Natural killer cell (primary cell): ENCODE data around the gene RUBCN. TPM values are rescaled to one million over a fixed set of nuclear protein-coding genes. Genes with fewer than 3 reads are reported as not detected.
"Not testable (repeated sequence)": the region's sequence is repeated elsewhere in the genome, so short reads cannot be mapped to it uniquely, and the experiment has no call there.

Experiments used
- ATAC-seq, 3 donors: fragments of 150-1000 bp in 2 of 3; fragments of 200-7000 bp in 1 of 3; cut with Tn5 transposase; 1 replicate in 1 of 3; 2 replicates in 2 of 3; pipeline ENCODE4 v1.10.0; 2021; ENCODE audit warnings: mild to moderate bottlenecking in 2 of 3, moderate library complexity in 2 of 3
- DNase-seq, 2 donors: peaks; one replicate each; pipeline versions ENCODE4 v3.0.0 to v3.0.0-alpha.2; 2013 to 2021; ENCODE audit warnings: mixed read lengths in 1 of 2
- H3K27ac ChIP-seq: one replicate; pipeline ENCODE4 v1.5.1; 2013; ENCODE audit warnings: mild to moderate bottlenecking, low read length
- H3K27me3 ChIP-seq: one replicate; pipeline ENCODE4 v1.6.1; 2013; ENCODE audit warnings: low read length; ENCODE audit not compliant: control insufficient read depth, insufficient read depth
- H3K36me3 ChIP-seq: one replicate; pipeline ENCODE4 v1.6.1; 2013; ENCODE audit warnings: low read length; ENCODE audit not compliant: control insufficient read depth, insufficient read depth
- H3K4me1 ChIP-seq: one replicate; pipeline ENCODE4 v1.6.1; 2013; ENCODE audit warnings: low read length; ENCODE audit not compliant: control insufficient read depth, insufficient read depth
- H3K4me3 ChIP-seq: one replicate; pipeline ENCODE4 v1.5.1; 2013; ENCODE audit warnings: low read length
- H3K9me3 ChIP-seq: one replicate; pipeline ENCODE4 v1.6.1; 2013; ENCODE audit warnings: low read length; ENCODE audit not compliant: control insufficient read depth, insufficient read depth
- H3K27ac Mint-ChIP-seq, 2 donors: one replicate each; pipeline ENCODE4 v1.8.0; 2022; ENCODE audit warnings: mild to moderate bottlenecking in 2 of 2, mixed read lengths in 2 of 2, moderate library complexity in 1 of 2
- H3K27me3 Mint-ChIP-seq, 2 donors: one replicate each; pipeline ENCODE4 v1.8.0; 2022; ENCODE audit warnings: low read depth in 2 of 2, mixed read lengths in 2 of 2
- H3K36me3 Mint-ChIP-seq: one replicate; pipeline ENCODE4 v1.8.0; 2022; ENCODE audit warnings: mixed read lengths
- H3K4me1 Mint-ChIP-seq, 2 donors: one replicate each; pipeline ENCODE4 v1.8.0; 2022; ENCODE audit warnings: mixed read lengths in 2 of 2
- H3K4me3 Mint-ChIP-seq: one replicate; pipeline ENCODE4 v1.8.0; 2022; ENCODE audit warnings: mild to moderate bottlenecking, moderate library complexity, mixed read lengths
- H3K9me3 Mint-ChIP-seq, 2 donors: one replicate each; pipeline ENCODE4 v1.8.0; 2022; ENCODE audit warnings: mixed read lengths in 2 of 2
- CTCF ChIP-seq: fragments of 200-600 bp; IDR thresholded peaks from one replicate; pipeline ENCODE4 v1.8.0; 2022; ENCODE audit warnings: antibody characterized with exemption
- WGBS: methylation state at CpG from one replicate; pipeline ENCODE4 v1.1.7; 2013; ENCODE audit warnings: missing lambda C conversion rate; ENCODE audit not compliant: insufficient coverage; 5-methylcytosine and 5-hydroxymethylcytosine counted together
- intact Hi-C: fragments of 100-400 bp; cut with micrococcal nuclease; formaldehyde crosslinking; loops from one replicate; pipeline ENCODE4 v1.14.2; 2022
- total RNA-seq, 4 donors: library from RNA; stranded (reverse); fragments of 120-200 nt in 1 of 4; gene quantifications; one replicate each; pipeline versions ENCODE4 v1.2.3 to v1.2.4, GENCODE V29; 2013 to 2022

The RUBCN gene
- total RNA-seq, 3 donors from 2014 or later (not counting 1 experiment from before 2014, with no cell fraction given): 51.2 to 58.5 (median 57.6) TPM

GRCh38 chr3:197734667-197735318 is 1.9 kb downstream of the RUBCN start:
- peak overlapping the region; percentile 18 for H3K4me3 Mint-ChIP-seq
- H3K27me3 ChIP-seq: no peaks in the 10 kb centered on the region
- peak overlapping the region; percentile 59 for H3K27ac ChIP-seq
- intact Hi-C loops: no loop called here
- DNase-seq: no peak
- no peak overlapping the region for H3K4me3 ChIP-seq
- H3K9me3 ChIP-seq: no peaks in the 10 kb centered on the region
- H3K4me1 Mint-ChIP-seq: peaks cover 23 to 30% of the 10 kb centered on the region in 2 donors
- H3K36me3 Mint-ChIP-seq: no peaks in the 10 kb centered on the region
- no peak for TF ChIP-seq CTCF
- peaks cover 2% of the 10 kb centered on the region for H3K36me3 ChIP-seq
- no peaks in the 10 kb centered on the region for H3K9me3 Mint-ChIP-seq
- H3K27ac Mint-ChIP-seq: peak overlapping the region in 1 of 2 donors; percentile 53
- H3K27me3 Mint-ChIP-seq: no peaks in the 10 kb centered on the region
- ATAC-seq: no peak
- 65% methylated on average over 7 of the region's 7 CpGs for WGBS
- H3K4me1 ChIP-seq: peaks cover 23% of the 10 kb centered on the region

- Mint-ChIP-seq H3K27me3 (no peaks in the 10 kb centered on the region), H3K27ac (no peak overlapping the region), H3K4me1 (peaks cover 28 to 36% of the 10 kb centered on the region in 2 donors), H3K4me3 (no peak overlapping the region), H3K36me3 (no peaks in the 10 kb centered on the region), H3K9me3 (no peaks in the 10 kb centered on the region)
- Histone ChIP-seq H3K27me3 (no peaks in the 10 kb centered on the region), H3K27ac (peak overlapping the region; percentile 59), H3K4me1 (peaks cover 23% of the 10 kb centered on the region), H3K9me3 (no peaks in the 10 kb centered on the region), H3K4me3 (no peak overlapping the region), H3K36me3 (peaks cover 2% of the 10 kb centered on the region)
- ATAC-seq: no peak
- TF ChIP-seq CTCF: no peak
- 98% methylated on average over 3 of the region's 4 CpGs for WGBS
- no peak for DNase-seq
- intact Hi-C loops: no loop called here
Observed at GRCh38 chr3:197733042-197733441, 3.7 kb downstream of the RUBCN start.

- H3K27me3 ChIP-seq, H3K9me3 ChIP-seq, ATAC-seq, DNase-seq, H3K4me3 Mint-ChIP-seq, H3K27ac Mint-ChIP-seq, intact Hi-C loops, H3K27me3 Mint-ChIP-seq, H3K36me3 ChIP-seq, H3K9me3 Mint-ChIP-seq, H3K27ac ChIP-seq, H3K36me3 Mint-ChIP-seq, H3K4me3 ChIP-seq: not testable (repeated sequence)
- peaks cover 15% of the 10 kb centered on the region for H3K4me1 ChIP-seq
- WGBS: 98% methylated on average over 13 of the region's 27 CpGs
- peaks cover 25 to 30% of the 10 kb centered on the region in 2 donors for H3K4me1 Mint-ChIP-seq
Observed at GRCh38 chr3:197731483-197731882, 5.2 kb downstream of the RUBCN start.

GRCh38 chr3:197730770-197731169 is 5.9 kb downstream of the RUBCN start:
- not testable (repeated sequence) for H3K4me3 Mint-ChIP-seq
- peaks cover 11% of the 10 kb centered on the region for H3K4me1 ChIP-seq

More at GRCh38 chr3:197730770-197731169, 5.9 kb downstream of the RUBCN start:
- no CpG with 5 or more reads among the region's 5 CpGs for WGBS
- H3K27ac Mint-ChIP-seq, ATAC-seq, H3K36me3 Mint-ChIP-seq, H3K27me3 ChIP-seq, DNase-seq, H3K27ac ChIP-seq, H3K27me3 Mint-ChIP-seq, H3K9me3 Mint-ChIP-seq, H3K4me3 ChIP-seq, H3K36me3 ChIP-seq, intact Hi-C loops, H3K9me3 ChIP-seq: not testable (repeated sequence)
- peaks cover 22 to 26% of the 10 kb centered on the region in 2 donors for H3K4me1 Mint-ChIP-seq
